Kidney tubule cell (primary cell): ENCODE measurements around the gene GNAO1.

ENCODE experiments used
- DNase-seq: peaks from one replicate; pipeline ENCODE4 v3.0.0-alpha.2; 2018; ENCODE audit warnings: low spot score

The GNAO1 gene

GRCh38 chr16:56294014-56294413 lies 102.7 kb downstream of the GNAO1 start:
- no peak for DNase-seq

DNA sequence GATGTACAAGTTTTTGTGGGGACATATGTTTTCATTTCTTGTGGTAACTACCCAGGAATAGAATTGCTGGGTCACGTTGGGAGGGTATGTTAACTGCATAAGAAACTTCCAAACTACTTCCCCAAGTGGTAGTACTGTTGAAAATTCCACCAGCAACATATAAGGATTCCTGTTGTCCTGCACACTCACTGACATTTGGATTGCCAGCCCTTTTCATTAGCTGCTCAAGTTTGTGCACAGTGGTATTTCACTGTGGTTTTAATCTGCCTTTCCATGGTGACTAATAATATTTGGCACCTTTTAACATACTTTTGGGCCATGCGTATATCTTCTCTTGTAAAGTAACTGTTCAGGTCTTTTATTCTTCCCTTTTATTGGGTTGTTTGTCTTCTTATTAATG lies 103.3 kb downstream of the GNAO1 start:
- peak; percentile 65 for DNase-seq

- peak; percentile 30 for DNase-seq
Measured at GRCh38 chr16:56295059-56295665, 103.9 kb downstream of the GNAO1 start.

GRCh38 chr16:56295739-56296527 lies 104.6 kb downstream of the GNAO1 start:
- no peak for DNase-seq

DNA sequence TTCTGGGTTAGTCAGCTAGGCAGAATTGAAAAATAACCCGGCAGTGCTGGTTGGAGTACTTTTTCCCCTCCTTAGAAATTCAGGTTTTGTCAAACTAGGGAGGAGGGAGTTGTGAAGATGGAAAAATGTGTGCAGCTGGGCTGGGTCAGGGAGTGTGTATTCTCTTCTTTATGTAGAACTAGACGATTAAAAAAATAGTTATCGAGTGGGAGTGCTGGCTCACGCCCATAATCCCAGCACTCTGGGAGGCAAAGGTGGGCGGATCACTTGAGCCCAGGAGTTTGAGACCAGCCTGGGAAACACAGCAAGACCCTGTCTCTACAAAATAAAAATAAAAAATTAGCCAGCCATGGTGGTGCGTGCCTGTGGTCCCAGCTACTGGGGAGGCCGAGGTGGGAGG lies 106.4 kb downstream of the GNAO1 start:
- no peak for DNase-seq

- DNase-seq = no peak
Measured at GRCh38 chr16:56298116-56298515, 106.8 kb downstream of the GNAO1 start.

GRCh38 chr16:56298948-56299596 lies 107.8 kb downstream of the GNAO1 start:
- peak; percentile 35 for DNase-seq

DNA sequence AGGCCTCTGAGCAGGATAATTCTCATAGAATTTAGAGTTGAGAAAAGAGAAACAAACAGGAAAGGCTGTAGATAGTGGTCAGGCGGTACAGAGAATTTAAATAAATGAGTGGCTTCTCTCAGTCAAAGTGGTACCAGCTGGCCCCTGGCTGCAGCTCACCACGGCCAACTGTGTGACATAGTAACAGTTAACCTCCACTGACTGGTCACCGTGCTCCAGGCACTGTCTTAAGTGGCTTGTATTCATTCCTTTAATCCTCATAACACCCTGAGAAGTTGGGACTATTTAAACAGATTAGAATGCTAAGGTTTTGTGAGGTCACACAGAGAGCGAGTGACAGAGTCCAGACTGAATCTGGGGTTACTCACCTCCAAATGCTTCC lies 108.9 kb downstream of the GNAO1 start:
- no peak for DNase-seq

- DNase-seq = peak; percentile 19
Measured at GRCh38 chr16:56300891-56301850, 109.9 kb downstream of the GNAO1 start.

DNA sequence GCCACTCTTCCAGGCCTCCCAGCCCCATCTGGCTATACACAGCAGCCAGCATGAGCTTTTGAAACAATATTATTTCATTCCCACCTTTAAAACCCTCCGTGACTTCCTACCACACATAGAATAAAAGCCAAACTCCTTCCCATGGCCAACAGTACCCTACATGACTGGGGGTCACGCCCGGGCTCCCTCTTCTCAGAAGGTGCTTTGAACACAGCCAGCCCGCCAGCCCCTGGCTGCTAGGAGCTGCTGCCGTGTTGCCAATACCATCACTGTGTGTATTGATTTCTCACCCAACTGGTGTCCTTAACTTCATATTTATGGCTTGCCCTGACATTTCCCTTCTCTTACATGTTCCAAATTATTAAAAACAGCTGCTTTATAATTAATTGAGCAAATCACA lies 111.2 kb downstream of the GNAO1 start:
- no peak for DNase-seq

GRCh38 chr16:56303066-56303715 lies 111.9 kb downstream of the GNAO1 start:
- DNase-seq = no peak

- DNase-seq = no peak
Measured at GRCh38 chr16:56303880-56304279, 112.6 kb downstream of the GNAO1 start.

DNA sequence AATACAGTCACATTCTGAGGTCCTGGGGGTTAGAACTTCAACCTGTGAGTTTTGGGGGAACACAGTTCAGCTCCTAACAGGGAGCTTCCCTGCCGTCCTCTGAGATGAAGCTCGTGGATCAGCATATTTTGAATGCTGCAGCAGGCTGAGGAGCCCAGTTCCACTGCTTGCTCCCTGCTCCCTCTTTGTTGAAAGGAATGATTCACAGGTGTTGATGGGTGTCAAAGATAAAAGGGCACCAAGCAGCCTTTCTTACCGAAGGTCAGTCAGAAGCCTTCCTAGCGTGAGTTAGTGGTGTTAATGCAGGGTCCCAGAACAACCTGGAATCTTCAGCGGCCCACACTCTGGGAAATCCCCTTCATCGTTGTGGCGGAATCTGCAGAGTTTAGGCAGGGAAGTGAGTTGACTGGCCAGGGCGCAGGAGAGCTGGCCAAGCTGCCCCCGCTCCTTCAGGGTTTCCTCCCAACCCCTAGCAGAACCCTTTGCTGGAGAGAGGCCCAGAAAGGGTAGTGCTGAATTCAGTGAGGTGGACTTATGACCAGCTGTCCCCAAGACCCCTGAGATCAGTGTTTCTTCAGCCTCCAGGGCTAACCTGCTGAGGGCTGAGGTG lies 114.8 kb downstream of the GNAO1 start:
- DNase-seq = peak; percentile 10

GRCh38 chr16:56306690-56307533 lies 115.6 kb downstream of the GNAO1 start:
- no peak for DNase-seq

DNA sequence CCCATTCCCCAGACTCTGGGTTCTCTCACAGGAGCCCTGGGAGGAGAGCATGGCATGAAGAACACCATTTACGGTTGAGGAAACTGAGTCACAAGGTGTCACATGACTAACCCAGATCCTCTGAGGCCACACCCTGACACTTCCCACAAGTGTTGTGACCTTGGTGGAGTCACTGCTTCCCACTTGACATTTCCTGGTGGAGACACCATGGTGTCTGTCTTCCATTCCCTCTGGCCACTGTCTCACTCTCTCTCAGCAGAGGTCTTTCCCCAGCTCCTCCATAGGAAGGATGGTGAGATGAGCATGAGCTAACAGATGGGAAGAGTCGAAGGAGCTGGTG lies 116.2 kb downstream of the GNAO1 start:
- DNase-seq = no peak

DNA sequence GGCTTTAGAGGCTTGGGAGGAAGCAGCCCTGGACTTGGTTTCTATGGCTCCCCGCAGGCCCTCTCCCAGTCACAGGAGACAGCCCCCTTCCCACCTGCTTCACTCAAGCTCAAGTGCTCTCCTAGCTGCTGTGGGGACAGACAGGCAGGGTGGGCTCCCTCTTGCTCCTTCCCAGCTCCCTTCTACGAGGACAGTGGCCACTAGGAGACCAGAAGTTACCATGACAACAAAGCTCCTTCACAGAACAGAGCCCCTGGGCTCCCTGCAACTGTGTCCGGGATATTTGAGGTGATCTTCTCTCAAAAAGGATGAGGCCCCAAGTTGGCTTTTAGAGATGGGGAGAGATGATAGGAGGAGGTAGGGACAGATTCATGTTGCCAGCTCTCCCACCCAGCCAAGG lies 117.7 kb downstream of the GNAO1 start:
- no peak for DNase-seq

DNA sequence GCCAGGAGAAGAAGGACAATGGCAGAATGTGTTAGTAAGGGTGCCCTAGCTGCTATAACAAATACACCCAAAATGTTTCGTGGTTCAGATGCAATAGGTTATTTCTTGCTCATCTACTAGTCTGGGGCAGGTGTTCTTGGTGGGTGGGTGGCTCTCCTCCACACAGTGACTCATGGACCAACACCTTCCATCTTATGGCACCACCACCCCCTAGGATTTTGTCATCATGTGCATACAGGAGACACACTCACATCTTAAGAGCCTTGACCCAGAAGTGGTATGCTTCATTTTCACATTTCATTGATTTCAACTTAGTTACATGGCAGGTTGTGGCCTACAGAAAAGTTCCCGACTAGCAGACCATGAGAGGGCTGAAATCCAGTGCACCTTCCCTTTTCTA lies 119.4 kb downstream of the GNAO1 start:
- peak; percentile 88 for DNase-seq

DNA sequence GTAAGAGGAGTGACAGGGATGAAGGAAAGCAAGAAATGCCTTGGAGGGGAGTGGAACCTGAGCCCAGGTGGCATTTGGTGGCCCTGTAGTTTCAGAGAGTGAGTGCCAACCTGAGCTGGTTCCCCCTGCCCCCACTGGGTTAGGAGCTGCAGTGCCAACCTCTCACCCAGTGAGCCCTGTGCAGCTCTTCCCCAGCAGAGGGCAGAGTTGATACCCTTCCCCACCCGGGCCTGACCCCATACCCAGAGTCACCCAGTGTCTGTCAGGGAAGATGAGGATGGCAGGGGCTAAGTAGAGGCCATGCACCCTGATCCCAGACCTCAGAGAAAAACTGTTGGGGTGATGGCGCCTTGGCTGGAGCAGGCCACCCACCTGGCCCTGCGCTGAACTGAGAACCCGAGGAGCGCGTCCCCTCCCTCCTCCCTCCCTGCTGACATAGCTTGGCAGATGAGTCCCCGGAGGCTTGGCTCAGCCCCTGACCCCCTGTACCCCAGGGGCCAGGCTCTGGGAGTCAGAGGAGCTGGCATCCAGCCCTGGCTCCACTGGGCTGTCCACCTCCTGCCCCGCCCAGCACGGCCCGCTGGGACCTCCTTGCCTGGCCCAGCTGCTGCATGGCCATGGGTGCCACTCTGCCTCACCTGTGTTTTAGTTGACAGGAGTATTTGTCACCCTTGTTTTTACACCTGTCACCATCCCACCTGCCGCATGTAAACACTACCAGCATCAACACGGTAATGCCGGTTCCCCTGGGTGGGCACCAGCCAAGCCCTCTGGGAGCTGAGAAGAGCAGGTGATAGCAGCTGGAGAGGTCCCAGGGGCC lies 120.1 kb downstream of the GNAO1 start:
- DNase-seq = peak; percentile 5

DNA sequence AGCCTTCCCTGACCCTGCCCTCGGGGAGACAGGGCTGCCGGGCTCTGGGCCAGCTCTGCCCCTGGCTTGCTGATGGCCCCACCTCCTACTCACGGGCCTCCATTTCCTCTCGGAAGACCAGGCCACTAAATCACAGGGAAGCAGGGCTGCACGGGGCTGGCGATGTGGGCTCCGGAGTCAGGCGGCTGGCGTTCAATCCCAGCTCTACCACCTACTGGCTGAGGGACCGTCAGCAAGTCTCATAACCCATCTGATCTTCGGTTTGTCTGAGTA lies 120.7 kb downstream of the GNAO1 start:
- no peak for DNase-seq

DNA sequence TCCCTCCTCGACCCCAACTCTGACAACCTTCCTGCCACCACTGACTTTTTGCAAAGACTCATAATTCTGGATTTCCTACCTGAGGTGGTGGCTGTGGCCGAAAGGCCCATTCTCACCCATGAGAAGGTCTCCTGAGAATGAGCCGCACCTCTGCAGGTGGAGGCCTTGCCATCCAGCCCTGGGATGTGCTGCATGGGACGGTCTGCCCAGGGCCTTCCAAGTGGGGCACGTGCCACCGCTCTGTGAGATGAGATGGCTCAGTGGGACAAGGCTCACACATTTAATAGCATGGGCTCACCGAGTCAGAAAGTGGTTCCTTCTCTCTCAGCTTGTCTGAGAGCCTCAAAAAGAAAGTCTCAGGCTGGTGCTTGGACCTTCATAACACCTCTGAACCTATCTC lies 121.3 kb downstream of the GNAO1 start:
- no peak for DNase-seq
